AG10803 (cell line): ENCODE results near the gene DPH6.
"Not testable (repeated sequence)": the region's sequence is repeated elsewhere in the genome, so short reads cannot be mapped to it uniquely, and the experiment has no call there.

ENCODE experiments used
- DNase-seq: peaks from one replicate; pipeline ENCODE4 v3.0.0; 2010; ENCODE audit warnings: low read depth
- H3K4me3 ChIP-seq: 2 replicates; pipeline ENCODE4 v1.5.1; 2011; ENCODE audit warnings: mild to moderate bottlenecking, low read length, control low read depth
- TF ChIP-seq, protein P1 (sequence below): conservative IDR thresholded peaks from 2 replicates; pipeline ENCODE4 v1.5.1; 2011; ENCODE audit warnings: mild to moderate bottlenecking, low read length, control low read depth, inconsistent platforms

DPH6 gene

DNA sequence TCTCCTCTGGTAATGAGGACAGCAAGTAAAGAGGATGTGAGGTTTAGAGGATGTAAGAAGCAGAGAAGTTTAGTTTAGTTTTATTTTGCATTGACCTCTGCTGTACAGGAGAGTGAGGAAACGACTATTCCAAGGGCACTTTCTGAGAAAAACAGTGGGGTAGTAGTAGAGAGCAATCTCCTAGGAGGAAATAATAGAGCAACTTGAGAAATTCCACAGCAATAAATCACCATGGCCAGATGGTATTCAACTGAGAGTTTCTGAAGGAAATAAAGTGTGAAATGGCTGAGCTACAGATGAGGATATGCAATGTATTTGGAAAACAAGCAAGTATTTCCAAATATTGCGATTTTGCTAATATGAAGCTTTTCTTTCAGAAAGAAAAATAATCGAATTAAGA is 118.9 kb downstream of the DPH6 start:
- no peak overlapping the region for H3K4me3 ChIP-seq
- peak; percentile 89 for DNase-seq
- TF ChIP-seq, protein P1, sequence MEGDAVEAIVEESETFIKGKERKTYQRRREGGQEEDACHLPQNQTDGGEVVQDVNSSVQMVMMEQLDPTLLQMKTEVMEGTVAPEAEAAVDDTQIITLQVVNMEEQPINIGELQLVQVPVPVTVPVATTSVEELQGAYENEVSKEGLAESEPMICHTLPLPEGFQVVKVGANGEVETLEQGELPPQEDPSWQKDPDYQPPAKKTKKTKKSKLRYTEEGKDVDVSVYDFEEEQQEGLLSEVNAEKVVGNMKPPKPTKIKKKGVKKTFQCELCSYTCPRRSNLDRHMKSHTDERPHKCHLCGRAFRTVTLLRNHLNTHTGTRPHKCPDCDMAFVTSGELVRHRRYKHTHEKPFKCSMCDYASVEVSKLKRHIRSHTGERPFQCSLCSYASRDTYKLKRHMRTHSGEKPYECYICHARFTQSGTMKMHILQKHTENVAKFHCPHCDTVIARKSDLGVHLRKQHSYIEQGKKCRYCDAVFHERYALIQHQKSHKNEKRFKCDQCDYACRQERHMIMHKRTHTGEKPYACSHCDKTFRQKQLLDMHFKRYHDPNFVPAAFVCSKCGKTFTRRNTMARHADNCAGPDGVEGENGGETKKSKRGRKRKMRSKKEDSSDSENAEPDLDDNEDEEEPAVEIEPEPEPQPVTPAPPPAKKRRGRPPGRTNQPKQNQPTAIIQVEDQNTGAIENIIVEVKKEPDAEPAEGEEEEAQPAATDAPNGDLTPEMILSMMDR: no peak

DNA sequence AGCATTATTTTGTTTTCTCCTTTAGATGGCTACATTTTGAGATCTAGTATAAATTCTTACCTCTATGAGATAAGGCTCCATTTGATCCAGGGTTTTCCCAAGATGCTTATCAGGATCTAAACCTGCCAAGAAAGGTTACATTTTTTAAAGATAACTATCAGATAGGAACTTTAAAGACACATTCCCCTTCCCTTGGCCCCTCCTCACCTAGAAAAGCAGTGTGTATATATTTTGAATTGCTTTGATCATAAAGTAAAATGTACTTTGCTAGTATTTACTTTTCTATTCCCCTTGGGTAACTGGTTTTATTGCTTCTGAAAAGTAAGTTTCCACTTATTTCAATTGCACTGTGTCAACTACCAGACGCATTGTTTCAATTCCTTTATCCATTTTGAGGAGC is 135.2 kb downstream of the DPH6 start:
- DNase-seq: no peak
- no peak overlapping the region for H3K4me3 ChIP-seq
- TF ChIP-seq, protein P1: no peak

DNA sequence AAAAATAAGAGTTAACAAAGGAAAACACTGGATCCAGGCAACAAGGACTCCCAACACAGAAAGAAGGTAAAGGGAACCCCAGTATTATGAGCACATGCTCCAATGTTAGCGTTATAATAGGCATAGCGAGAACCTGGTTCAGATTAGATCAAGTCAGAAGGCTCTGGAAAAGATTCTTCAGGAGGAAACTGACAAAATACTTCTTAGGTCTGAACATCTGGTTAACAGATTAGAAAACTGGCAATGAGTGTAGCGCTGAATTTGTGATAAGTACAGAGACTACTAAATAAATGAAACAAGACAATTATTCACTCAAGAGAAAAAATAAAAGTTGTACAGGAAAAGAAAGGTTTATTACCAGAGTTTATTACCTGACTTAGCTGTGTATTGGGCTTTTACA is 146.1 kb downstream of the DPH6 start:
- TF ChIP-seq, protein P1: no peak
- peak; percentile 65 for DNase-seq
- no peak overlapping the region for H3K4me3 ChIP-seq

DNA sequence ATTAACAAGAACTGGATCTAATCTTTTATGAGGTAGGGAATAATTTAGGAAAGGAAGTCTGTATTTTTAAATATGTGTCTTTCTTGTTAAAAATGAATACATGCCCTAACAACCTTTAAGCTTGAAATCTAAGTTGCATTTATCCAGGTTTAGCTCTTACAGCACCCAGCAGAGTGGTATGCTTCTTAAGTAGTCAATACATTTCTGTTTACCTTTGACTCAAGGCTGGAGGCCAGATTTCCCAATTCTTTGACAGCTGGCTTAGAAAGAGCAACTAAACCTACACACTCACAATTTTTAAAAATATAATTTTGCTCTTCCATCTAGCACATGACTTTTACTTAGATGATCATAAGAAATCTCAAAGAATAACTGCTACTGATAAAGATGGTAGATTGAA is 148.9 kb downstream of the DPH6 start:
- TF ChIP-seq, protein P1: no peak
- H3K4me3 ChIP-seq: no peak overlapping the region
- no peak for DNase-seq

DNA sequence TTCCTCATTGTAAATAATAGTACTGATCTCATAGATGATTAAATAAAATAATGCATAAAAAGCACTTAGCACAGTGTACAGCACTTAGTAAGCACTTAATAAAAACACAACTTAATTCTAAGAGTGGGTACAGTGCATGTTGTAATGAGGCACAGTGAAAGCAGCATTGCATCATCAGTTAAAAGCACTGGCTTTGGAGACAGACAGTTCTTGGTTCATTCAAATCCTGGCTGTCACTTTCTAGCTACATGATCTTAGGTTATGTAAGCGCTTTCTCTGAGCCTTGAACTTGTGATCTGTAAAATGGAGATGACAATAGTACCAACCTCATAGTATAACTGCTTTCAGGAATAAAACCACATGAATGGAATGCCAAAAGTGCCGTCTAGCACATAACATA is 151.5 kb downstream of the DPH6 start:
- DNase-seq: no peak
- H3K4me3 ChIP-seq: no peak overlapping the region
- TF ChIP-seq, protein P1: no peak

DNA sequence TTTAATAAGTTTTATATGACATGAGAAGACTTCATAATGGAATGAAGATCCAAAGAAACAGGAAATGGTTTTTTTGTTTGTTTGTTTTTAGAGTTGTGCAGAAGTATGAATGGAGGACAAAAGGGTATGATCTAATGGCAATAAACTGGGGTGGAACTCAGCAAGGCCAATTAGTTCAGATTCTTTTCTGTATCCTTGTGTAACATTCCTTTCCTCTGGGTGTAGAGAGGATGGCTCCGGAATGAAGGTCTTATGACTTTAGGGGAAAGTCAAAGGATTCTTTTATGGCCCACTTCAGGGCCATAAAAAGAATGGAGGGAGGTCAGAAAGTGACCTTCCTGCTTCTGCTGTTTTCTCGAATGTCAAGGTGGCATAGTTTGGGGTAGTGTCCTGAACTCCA is 152.6 kb downstream of the DPH6 start:
- H3K4me3 ChIP-seq: no peak overlapping the region
- TF ChIP-seq, protein P1: no peak
- DNase-seq: peak; percentile 46

DNA sequence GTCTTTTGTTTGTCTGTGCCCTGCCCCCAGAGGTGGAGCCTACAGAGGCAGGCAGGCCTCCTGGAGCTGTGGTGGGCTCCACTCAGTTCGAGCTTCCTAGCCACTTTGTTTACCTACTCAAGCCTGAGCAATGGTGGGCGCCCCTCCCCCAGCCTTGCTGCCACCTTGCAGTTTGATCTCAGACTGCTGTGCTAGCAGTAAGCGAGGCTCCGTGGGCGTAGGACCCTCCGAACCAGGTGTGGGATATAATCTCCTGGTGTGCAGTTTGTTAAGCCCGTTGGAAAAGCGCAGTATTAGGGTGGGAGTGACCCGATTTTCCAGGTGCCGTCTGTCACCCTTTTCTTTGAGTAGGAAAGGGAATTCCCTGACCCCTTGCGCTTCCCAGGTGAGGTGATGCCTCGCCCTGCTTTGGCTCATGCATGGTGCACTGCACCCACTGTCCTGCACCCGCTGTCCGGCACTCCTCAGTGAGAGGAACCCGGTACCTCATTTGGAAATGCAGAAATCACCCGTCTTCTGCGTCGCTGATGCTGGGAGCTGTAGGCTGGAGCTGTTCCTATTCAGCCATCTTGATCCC is 154.5 kb downstream of the DPH6 start:
- DNase-seq, H3K4me3 ChIP-seq: not testable (repeated sequence)

DNA sequence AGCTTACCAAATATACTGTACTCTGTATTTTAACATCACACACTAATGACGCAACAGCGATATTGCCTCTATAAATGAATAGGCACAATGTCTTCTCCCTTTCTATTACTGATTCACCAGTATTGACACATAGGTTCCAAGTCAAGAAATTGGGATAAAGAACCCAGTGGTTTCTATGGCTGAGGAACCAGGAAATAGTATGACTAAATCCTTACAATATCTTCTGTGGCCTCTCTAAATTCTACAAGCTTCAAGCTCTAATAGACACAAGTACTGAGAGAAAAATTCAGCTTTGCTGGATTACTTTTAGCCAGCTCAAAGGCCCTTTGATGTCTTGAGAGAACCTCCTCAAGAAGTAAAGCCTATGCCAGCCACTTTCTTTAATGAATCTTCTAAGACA is 162.5 kb downstream of the DPH6 start:
- no peak overlapping the region for H3K4me3 ChIP-seq
- TF ChIP-seq, protein P1: no peak
- no peak for DNase-seq
